Mesenchymal stem cell (in vitro differentiated cells and primary cell): ENCODE results near the gene CYTH4.

Experiments
- DNase-seq: peaks from one replicate; pipeline ENCODE4 v3.0.0-alpha.2; 2013
- H2AFZ ChIP-seq: one replicate; pipeline ENCODE4 v1.6.1; 2013; ENCODE audit warnings: low read depth, mild to moderate bottlenecking, control low read depth, inconsistent platforms, low read length, moderate library complexity
- H2AK5ac ChIP-seq: 2 replicates; pipeline ENCODE4 v1.6.1; 2013; ENCODE audit warnings: low read length, moderate library complexity, mild to moderate bottlenecking, inconsistent platforms; ENCODE audit not compliant: severe bottlenecking
- H2BK120ac ChIP-seq: one replicate; pipeline ENCODE4 v1.6.1; 2013; ENCODE audit warnings: low read depth, mild to moderate bottlenecking, inconsistent platforms, low read length, moderate library complexity
- H2BK12ac ChIP-seq, 2 experiments: one replicate each; pipeline ENCODE4 v1.6.1; 2013; ENCODE audit warnings: inconsistent platforms in 2 of 2, low read length in 2 of 2, mild to moderate bottlenecking in 2 of 2, moderate library complexity in 2 of 2, control low read depth in 1 of 2
- H2BK15ac ChIP-seq: one replicate; pipeline ENCODE4 v1.6.1; 2013; ENCODE audit warnings: mild to moderate bottlenecking, low read depth, inconsistent platforms; ENCODE audit not compliant: poor library complexity, severe bottlenecking
- H2BK5ac ChIP-seq: 2 replicates; pipeline ENCODE4 v1.6.1; 2013; ENCODE audit warnings: low read depth, mild to moderate bottlenecking, low read length, control low read depth, inconsistent platforms; ENCODE audit not compliant: poor library complexity, severe bottlenecking
- H3K14ac ChIP-seq, 2 experiments: one replicate each; pipeline ENCODE4 v1.6.1; 2013; ENCODE audit warnings: inconsistent platforms in 2 of 2, low read length in 2 of 2, control low read depth in 1 of 2, mild to moderate bottlenecking in 1 of 2, moderate library complexity in 1 of 2
- H3K18ac ChIP-seq, 2 experiments: one replicate each; pipeline ENCODE4 v1.6.1; 2013; ENCODE audit warnings: inconsistent platforms in 2 of 2, low read length in 2 of 2, control low read depth in 1 of 2, low read depth in 1 of 2, mild to moderate bottlenecking in 1 of 2
- H3K23ac ChIP-seq, 2 experiments: one replicate each; pipeline ENCODE4 v1.6.1; 2013; ENCODE audit warnings: inconsistent platforms in 2 of 2, low read length in 2 of 2, mild to moderate bottlenecking in 2 of 2, moderate library complexity in 2 of 2, control low read depth in 1 of 2
- H3K27ac ChIP-seq: 2 replicates; pipeline ENCODE4 v1.5.1; 2013; ENCODE audit warnings: mild to moderate bottlenecking, moderate library complexity, low read length, control low read depth, inconsistent platforms; ENCODE audit not compliant: poor library complexity, severe bottlenecking
- H3K27me3 ChIP-seq, 2 experiments: 2 replicates each; pipeline versions ENCODE4 v1.6.1 to v1.7.0; 2013; ENCODE audit warnings: low read length in 2 of 2, mild to moderate bottlenecking in 2 of 2, moderate library complexity in 2 of 2, control low read depth in 1 of 2, inconsistent platforms in 1 of 2; ENCODE audit not compliant: control insufficient read depth in 1 of 2, insufficient read depth in 1 of 2
- H3K36me3 ChIP-seq, 2 experiments: 2 replicates each; pipeline versions ENCODE4 v1.6.1 to v1.7.0; 2013; ENCODE audit warnings: low read length in 2 of 2, control low read depth in 1 of 2, inconsistent platforms in 1 of 2, low read depth in 1 of 2, mild to moderate bottlenecking in 1 of 2; ENCODE audit not compliant: insufficient read depth in 2 of 2, control insufficient read depth in 1 of 2
- H3K4ac ChIP-seq, 2 experiments: one replicate each; pipeline ENCODE4 v1.6.1; 2013; ENCODE audit warnings: inconsistent platforms in 2 of 2, low read length in 2 of 2, mild to moderate bottlenecking in 2 of 2, moderate library complexity in 2 of 2, control low read depth in 1 of 2, low read depth in 1 of 2
- H3K4me1 ChIP-seq: 2 replicates; pipeline ENCODE4 v1.6.1; 2013; ENCODE audit warnings: low read depth, low read length, control low read depth; ENCODE audit not compliant: control insufficient read depth, insufficient read depth
- H3K4me2 ChIP-seq: 2 replicates; pipeline ENCODE4 v1.6.1; 2013; ENCODE audit warnings: low read length, mild to moderate bottlenecking, inconsistent platforms; ENCODE audit not compliant: poor library complexity, severe bottlenecking
- H3K4me3 ChIP-seq, 2 experiments: 2 replicates each; pipeline versions ENCODE4 v1.5.1 to v1.7.0; 2013; ENCODE audit warnings: low read length in 2 of 2, mild to moderate bottlenecking in 2 of 2, control low read depth in 1 of 2, low read depth in 1 of 2; ENCODE audit not compliant: insufficient read depth in 1 of 2
- H3K79me1 ChIP-seq: replicated peaks from 2 replicates; pipeline ENCODE4 v1.6.1; 2013; ENCODE audit warnings: mild to moderate bottlenecking, control low read depth, low read length, inconsistent platforms; ENCODE audit not compliant: poor library complexity, severe bottlenecking
- H3K9ac ChIP-seq: 2 replicates; pipeline ENCODE4 v1.7.0; 2013; ENCODE audit warnings: mild to moderate bottlenecking, low read length, moderate library complexity
- H3K9me3 ChIP-seq: 2 replicates; pipeline ENCODE4 v1.7.0; 2013; ENCODE audit warnings: mild to moderate bottlenecking, low read length; ENCODE audit not compliant: control insufficient read depth
- H4K8ac ChIP-seq: one replicate; pipeline ENCODE4 v1.6.1; 2013; ENCODE audit warnings: inconsistent platforms, mild to moderate bottlenecking, low read length, moderate library complexity
- H4K91ac ChIP-seq: one replicate; pipeline ENCODE4 v1.6.1; 2013; ENCODE audit warnings: mild to moderate bottlenecking, low read length, inconsistent platforms
- WGBS: methylation state at CpG from one replicate; pipeline ENCODE4 v1.1.7; 2013; ENCODE audit warnings: mixed read lengths; 5-methylcytosine and 5-hydroxymethylcytosine counted together

CYTH4 gene

GRCh38 chr22:37283393-37283937 lies 1.2 kb downstream of the CYTH4 start:
- Histone ChIP-seq H3K4ac (peak overlapping the region in 1 of 2 experiments; percentile 19), H3K18ac (peak overlapping the region in 1 of 2 experiments; percentile 71), H3K9me3 (peaks cover 5% of the 10 kb centered on the region), H3K9ac (no peak overlapping the region), H2AFZ (no peak overlapping the region), H3K4me1 (peaks cover 17% of the 10 kb centered on the region), H2BK15ac (peak overlapping the region; percentile 8), H3K14ac (no peak overlapping the region), H4K91ac (peak overlapping the region; percentile 3), H3K23ac (no peak overlapping the region), H3K4me2 (no peak overlapping the region), H3K4me3 (no peak overlapping the region), H3K27ac (no peak overlapping the region), H2BK12ac (peak overlapping the region in 1 of 2 experiments; percentile 34), H4K8ac (no peak overlapping the region), H2AK5ac (no peak overlapping the region), H3K27me3 (peaks cover 0 to 42% of the 10 kb centered on the region in 2 experiments), H2BK120ac (no peak overlapping the region), H2BK5ac (no peak overlapping the region), H3K36me3 (no peaks in the 10 kb centered on the region), H3K79me1 (no peaks in the 10 kb centered on the region)
- 77% methylated on average over 6 of the region's 8 CpGs for WGBS
- DNase-seq: no peak

- H3K27ac ChIP-seq: no peak overlapping the region
- peaks cover 5% of the 10 kb centered on the region for H3K9me3 ChIP-seq
- peaks cover 0 to 44% of the 10 kb centered on the region in 2 experiments for H3K27me3 ChIP-seq
- H3K4me1 ChIP-seq: peaks cover 16% of the 10 kb centered on the region
- H4K91ac ChIP-seq: peak overlapping the region; percentile 90
- H2AFZ ChIP-seq: no peak overlapping the region
- no peak overlapping the region for H2BK5ac ChIP-seq
- no peak for DNase-seq
- H3K4me2 ChIP-seq: no peak overlapping the region
- H2AK5ac ChIP-seq: no peak overlapping the region
- peak overlapping the region in 1 of 2 experiments; percentile 80 for H3K14ac ChIP-seq
- H2BK15ac ChIP-seq: peak overlapping the region; percentile 37
- H3K36me3 ChIP-seq: no peaks in the 10 kb centered on the region
- no peak overlapping the region for H3K23ac ChIP-seq
- H4K8ac ChIP-seq: peak overlapping the region; percentile 88
- H2BK12ac ChIP-seq: peak overlapping the region; percentile 69 to 79
- peak overlapping the region in 1 of 2 experiments; percentile 47 for H3K4ac ChIP-seq
- peak overlapping the region; percentile 68 for H2BK120ac ChIP-seq
- WGBS: 78% methylated on average over 8 of the region's 9 CpGs
- no peaks in the 10 kb centered on the region for H3K79me1 ChIP-seq
- H3K4me3 ChIP-seq: no peak overlapping the region
- peak overlapping the region; percentile 69 to 71 for H3K18ac ChIP-seq
- no peak overlapping the region for H3K9ac ChIP-seq
These were observed 2.0 kb downstream of the CYTH4 start for GRCh38 chr22:37284126-37284804.

- Histone ChIP-seq H3K4ac (peak overlapping the region; percentile 47 to 73), H3K18ac (peak overlapping the region; percentile 69 to 71), H3K4me1 (peaks cover 10% of the 10 kb centered on the region), H3K9ac (no peak overlapping the region), H3K23ac (no peak overlapping the region), H2BK15ac (peak overlapping the region; percentile 80), H4K91ac (peak overlapping the region; percentile 90), H2AK5ac (no peak overlapping the region), H2BK12ac (peak overlapping the region; percentile 69 to 79), H2AFZ (no peak overlapping the region), H3K79me1 (no peaks in the 10 kb centered on the region), H3K36me3 (no peaks in the 10 kb centered on the region), H3K27ac (no peak overlapping the region), H4K8ac (peak overlapping the region; percentile 88), H3K14ac (peak overlapping the region in 1 of 2 experiments; percentile 80), H3K4me3 (no peak overlapping the region), H3K4me2 (no peak overlapping the region), H3K27me3 (peaks cover 0 to 44% of the 10 kb centered on the region in 2 experiments), H3K9me3 (peaks cover 5% of the 10 kb centered on the region), H2BK120ac (peak overlapping the region; percentile 68), H2BK5ac (no peak overlapping the region)
- peak; percentile 20 for DNase-seq
- 43% methylated on average over 12 of the region's 14 CpGs for WGBS
These were observed 2.6 kb downstream of the CYTH4 start for GRCh38 chr22:37284805-37285355.

- H3K9me3 ChIP-seq: peaks cover under 1% of the 10 kb centered on the region
- H2BK15ac ChIP-seq: no peak overlapping the region
- H3K36me3 ChIP-seq: no peaks in the 10 kb centered on the region
- WGBS: 89% methylated on average over 9 of the region's 10 CpGs
- H2AFZ ChIP-seq: no peak overlapping the region
- H3K79me1 ChIP-seq: no peaks in the 10 kb centered on the region
- H3K18ac ChIP-seq: no peak overlapping the region
- H2BK12ac ChIP-seq: peak overlapping the region in 1 of 2 experiments; percentile 64
- H3K14ac ChIP-seq: no peak overlapping the region
- H4K8ac ChIP-seq: no peak overlapping the region
- H3K4me3 ChIP-seq: no peak overlapping the region
- H3K4me2 ChIP-seq: no peak overlapping the region
- H3K9ac ChIP-seq: no peak overlapping the region
- no peak overlapping the region for H3K23ac ChIP-seq
- H2BK5ac ChIP-seq: no peak overlapping the region
- H2BK120ac ChIP-seq: no peak overlapping the region
- no peak overlapping the region for H3K4ac ChIP-seq
- no peak overlapping the region for H4K91ac ChIP-seq
- DNase-seq: no peak
- peaks cover 0 to 44% of the 10 kb centered on the region in 2 experiments for H3K27me3 ChIP-seq
- H3K4me1 ChIP-seq: peaks cover 10% of the 10 kb centered on the region
- no peak overlapping the region for H3K27ac ChIP-seq
- no peak overlapping the region for H2AK5ac ChIP-seq
These were observed 3.6 kb downstream of the CYTH4 start for GRCh38 chr22:37285937-37286336.
